Neural cell (in vitro differentiated cells): ENCODE data around the gene ANKS1B. TPM values are rescaled to one million over a fixed set of nuclear protein-coding genes. Genes with fewer than 3 reads are reported as not detected.
A peak's percentile ranks its signal among the peaks of the same experiment; 100 is the strongest.

Experiments
- H2AFZ ChIP-seq: fragments of 200-600, 300-800 bp; sonication (generic), shearing (Covaris generic); 2 replicates; pipeline ENCODE4 v1.6.0; 2014; ENCODE audit warnings: low read depth, mild to moderate bottlenecking, antibody characterized with exemption, low read length, moderate library complexity
- H3F3A ChIP-seq: fragments of 200-600 bp; shearing (Covaris generic); 2 replicates; pipeline ENCODE4 v1.6.1; 2016; ENCODE audit warnings: mild to moderate bottlenecking, moderate library complexity, mixed read lengths, antibody characterized with exemption, low read length; ENCODE audit not compliant: insufficient read depth, poor library complexity, severe bottlenecking
- H3K27ac ChIP-seq: fragments of 200-600, 300-800 bp; sonication (generic), shearing (Covaris generic); 2 replicates; pipeline ENCODE4 v1.5.1; 2014; ENCODE audit warnings: mild to moderate bottlenecking, low read length, moderate library complexity
- H3K27me3 ChIP-seq: fragments of 300-800, 200-600 bp; sonication (generic), shearing (Covaris generic); 2 replicates; pipeline ENCODE4 v1.6.0; 2014; ENCODE audit warnings: mild to moderate bottlenecking, low read depth, low read length, moderate library complexity; ENCODE audit not compliant: insufficient read depth
- H3K36me3 ChIP-seq: fragments of 300-800, 200-600 bp; sonication (generic), shearing (Covaris generic); 2 replicates; pipeline ENCODE4 v1.5.1; 2014; ENCODE audit warnings: mild to moderate bottlenecking, antibody characterized with exemption, low read length, moderate library complexity; ENCODE audit not compliant: insufficient read depth
- H3K4me2 ChIP-seq: fragments of 300-800, 200-600 bp; sonication (generic), shearing (Covaris generic); 2 replicates; pipeline ENCODE4 v1.6.0; 2014; ENCODE audit warnings: mild to moderate bottlenecking, low read length
- H3K4me3 ChIP-seq: fragments of 300-800, 200-600 bp; sonication (generic), shearing (Covaris generic); 2 replicates; pipeline ENCODE4 v1.5.1; 2014; ENCODE audit warnings: mild to moderate bottlenecking, low read length, moderate library complexity
- H3K79me2 ChIP-seq: fragments of 200-600 bp; shearing (Covaris generic); replicated peaks from 2 replicates; pipeline ENCODE4 v1.6.0; 2014; ENCODE audit warnings: mild to moderate bottlenecking, low read length, moderate library complexity; ENCODE audit not compliant: insufficient read depth
- H3K9ac ChIP-seq: fragments of 300-800, 200-600 bp; sonication (generic), shearing (Covaris generic); 2 replicates; pipeline ENCODE4 v1.6.1; 2016; ENCODE audit warnings: mild to moderate bottlenecking, low read length, mixed read lengths
- H3K9me2 ChIP-seq: fragments of 200-600 bp; shearing (Covaris generic); 2 replicates; pipeline ENCODE4 v1.6.1; 2016; ENCODE audit warnings: mild to moderate bottlenecking, low read length, mixed read lengths; ENCODE audit not compliant: insufficient read depth
- H3K9me3 ChIP-seq: fragments of 200-600, 300-800 bp; sonication (generic), shearing (Covaris generic); 2 replicates; pipeline ENCODE4 v1.6.1; 2016; ENCODE audit warnings: mild to moderate bottlenecking, mixed run types, low read length, moderate library complexity, mixed read lengths
- H4K20me1 ChIP-seq: fragments of 200-600 bp; shearing (Covaris generic); 2 replicates; pipeline ENCODE4 v1.6.1; 2016; ENCODE audit warnings: mild to moderate bottlenecking, mixed run types; ENCODE audit not compliant: insufficient read depth
- EP300 ChIP-seq: fragments of 450-650 bp; conservative IDR thresholded peaks from 2 replicates; pipeline ENCODE4 v1.6.1; 2014; ENCODE audit warnings: antibody characterized with exemption, mild to moderate bottlenecking, moderate library complexity; ENCODE audit not compliant: poor library complexity, severe bottlenecking
- EZH2 ChIP-seq: fragments of 200-600, 300-800 bp; shearing (Covaris generic), sonication (generic); IDR thresholded peaks from 2 replicates; pipeline ENCODE4 v1.6.1; 2014; ENCODE audit warnings: antibody characterized with exemption, low read length, borderline replicate concordance, mild to moderate bottlenecking; ENCODE audit not compliant: insufficient read depth, poor library complexity, severe bottlenecking
- MXI1 ChIP-seq: fragments of 450-650 bp; conservative IDR thresholded peaks from 2 replicates; pipeline ENCODE4 v1.6.1; 2014; ENCODE audit warnings: antibody characterized with exemption, mild to moderate bottlenecking; ENCODE audit not compliant: poor library complexity, severe bottlenecking
- POLR2AphosphoS5 ChIP-seq: IDR thresholded peaks from 2 replicates; pipeline ENCODE4 v1.6.1; 2012
- RAD21 ChIP-seq: fragments of 450-650 bp; conservative IDR thresholded peaks from 2 replicates; pipeline ENCODE4 v1.6.1; 2014; ENCODE audit warnings: antibody characterized with exemption, mild to moderate bottlenecking, moderate library complexity
- SMC3 ChIP-seq: fragments of 450-650 bp; conservative IDR thresholded peaks from 2 replicates; pipeline ENCODE4 v1.6.1; 2014; ENCODE audit warnings: antibody characterized with exemption, mild to moderate bottlenecking, moderate library complexity; ENCODE audit not compliant: poor library complexity
- TAF1 ChIP-seq: IDR thresholded peaks from 2 replicates; pipeline ENCODE4 v1.6.1; 2012; ENCODE audit warnings: low read depth
- polyA plus RNA-seq: library from polyadenylated mRNA; depleted of rRNA; stranded (reverse); fragments of >200 nt; gene quantifications from 2 replicates; pipeline ENCODE4 v1.2.3, GENCODE V29; 2014
- TF ChIP-seq, protein P1 (sequence below): IDR thresholded peaks from 2 replicates; pipeline ENCODE4 v1.6.1; 2012; ENCODE audit warnings: borderline replicate concordance
- TF ChIP-seq, protein P2 (sequence below): fragments of 450-650 bp; IDR thresholded peaks from 2 replicates; pipeline ENCODE4 v1.5.1; 2014; ENCODE audit warnings: antibody characterized with exemption, mild to moderate bottlenecking, moderate library complexity; ENCODE audit not compliant: poor library complexity, severe bottlenecking

ANKS1B gene
- polyA plus RNA-seq, 1 donor from 2014 or later, result 65.6 TPM

- H3K4me2 ChIP-seq, result no peak overlapping the region
- H3K4me3 ChIP-seq, result peak overlapping the region; percentile 26
- no peaks in the 10 kb centered on the region for H3K9me3 ChIP-seq
- no peaks in the 10 kb centered on the region for H3F3A ChIP-seq
- peak overlapping the region; percentile 26 for H3K27ac ChIP-seq
- TF ChIP-seq MXI1, result no peak
- TF ChIP-seq, protein P1, sequence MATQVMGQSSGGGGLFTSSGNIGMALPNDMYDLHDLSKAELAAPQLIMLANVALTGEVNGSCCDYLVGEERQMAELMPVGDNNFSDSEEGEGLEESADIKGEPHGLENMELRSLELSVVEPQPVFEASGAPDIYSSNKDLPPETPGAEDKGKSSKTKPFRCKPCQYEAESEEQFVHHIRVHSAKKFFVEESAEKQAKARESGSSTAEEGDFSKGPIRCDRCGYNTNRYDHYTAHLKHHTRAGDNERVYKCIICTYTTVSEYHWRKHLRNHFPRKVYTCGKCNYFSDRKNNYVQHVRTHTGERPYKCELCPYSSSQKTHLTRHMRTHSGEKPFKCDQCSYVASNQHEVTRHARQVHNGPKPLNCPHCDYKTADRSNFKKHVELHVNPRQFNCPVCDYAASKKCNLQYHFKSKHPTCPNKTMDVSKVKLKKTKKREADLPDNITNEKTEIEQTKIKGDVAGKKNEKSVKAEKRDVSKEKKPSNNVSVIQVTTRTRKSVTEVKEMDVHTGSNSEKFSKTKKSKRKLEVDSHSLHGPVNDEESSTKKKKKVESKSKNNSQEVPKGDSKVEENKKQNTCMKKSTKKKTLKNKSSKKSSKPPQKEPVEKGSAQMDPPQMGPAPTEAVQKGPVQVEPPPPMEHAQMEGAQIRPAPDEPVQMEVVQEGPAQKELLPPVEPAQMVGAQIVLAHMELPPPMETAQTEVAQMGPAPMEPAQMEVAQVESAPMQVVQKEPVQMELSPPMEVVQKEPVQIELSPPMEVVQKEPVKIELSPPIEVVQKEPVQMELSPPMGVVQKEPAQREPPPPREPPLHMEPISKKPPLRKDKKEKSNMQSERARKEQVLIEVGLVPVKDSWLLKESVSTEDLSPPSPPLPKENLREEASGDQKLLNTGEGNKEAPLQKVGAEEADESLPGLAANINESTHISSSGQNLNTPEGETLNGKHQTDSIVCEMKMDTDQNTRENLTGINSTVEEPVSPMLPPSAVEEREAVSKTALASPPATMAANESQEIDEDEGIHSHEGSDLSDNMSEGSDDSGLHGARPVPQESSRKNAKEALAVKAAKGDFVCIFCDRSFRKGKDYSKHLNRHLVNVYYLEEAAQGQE, result no peak
- no peak for TF ChIP-seq RAD21
- TF ChIP-seq SMC3, result no peak
- TF ChIP-seq EP300, result no peak
- TF ChIP-seq, protein P2, sequence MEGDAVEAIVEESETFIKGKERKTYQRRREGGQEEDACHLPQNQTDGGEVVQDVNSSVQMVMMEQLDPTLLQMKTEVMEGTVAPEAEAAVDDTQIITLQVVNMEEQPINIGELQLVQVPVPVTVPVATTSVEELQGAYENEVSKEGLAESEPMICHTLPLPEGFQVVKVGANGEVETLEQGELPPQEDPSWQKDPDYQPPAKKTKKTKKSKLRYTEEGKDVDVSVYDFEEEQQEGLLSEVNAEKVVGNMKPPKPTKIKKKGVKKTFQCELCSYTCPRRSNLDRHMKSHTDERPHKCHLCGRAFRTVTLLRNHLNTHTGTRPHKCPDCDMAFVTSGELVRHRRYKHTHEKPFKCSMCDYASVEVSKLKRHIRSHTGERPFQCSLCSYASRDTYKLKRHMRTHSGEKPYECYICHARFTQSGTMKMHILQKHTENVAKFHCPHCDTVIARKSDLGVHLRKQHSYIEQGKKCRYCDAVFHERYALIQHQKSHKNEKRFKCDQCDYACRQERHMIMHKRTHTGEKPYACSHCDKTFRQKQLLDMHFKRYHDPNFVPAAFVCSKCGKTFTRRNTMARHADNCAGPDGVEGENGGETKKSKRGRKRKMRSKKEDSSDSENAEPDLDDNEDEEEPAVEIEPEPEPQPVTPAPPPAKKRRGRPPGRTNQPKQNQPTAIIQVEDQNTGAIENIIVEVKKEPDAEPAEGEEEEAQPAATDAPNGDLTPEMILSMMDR, result no peak
- TF ChIP-seq TAF1, result no peak
- no peak for TF ChIP-seq EZH2
- TF ChIP-seq POLR2AphosphoS5, result no peak
- no peaks in the 10 kb centered on the region for H3K27me3 ChIP-seq
- no peak overlapping the region for H3K9ac ChIP-seq
- H3K36me3 ChIP-seq, result no peaks in the 10 kb centered on the region
- H4K20me1 ChIP-seq, result no peaks in the 10 kb centered on the region
- H2AFZ ChIP-seq, result no peak overlapping the region
- no peaks in the 10 kb centered on the region for H3K79me2 ChIP-seq
- no peaks in the 10 kb centered on the region for H3K9me2 ChIP-seq
Measured at GRCh38 chr12:99004799-99005466, 979.8 kb downstream of the ANKS1B start.

GRCh38 chr12:99002731-99003130 lies 982.0 kb downstream of the ANKS1B start:
- no peaks in the 10 kb centered on the region for H3K9me3 ChIP-seq
- no peaks in the 10 kb centered on the region for H4K20me1 ChIP-seq
- H2AFZ ChIP-seq, result no peak overlapping the region
- TF ChIP-seq, protein P2, result no peak
- TF ChIP-seq EZH2 (no peak), POLR2AphosphoS5 (no peak), SMC3 (no peak), EP300 (no peak)
- TF ChIP-seq, protein P1, result no peak
- no peak overlapping the region for H3K4me3 ChIP-seq
- no peaks in the 10 kb centered on the region for H3F3A ChIP-seq
- no peak overlapping the region for H3K9ac ChIP-seq
- no peaks in the 10 kb centered on the region for H3K79me2 ChIP-seq
- H3K9me2 ChIP-seq, result no peaks in the 10 kb centered on the region
- no peaks in the 10 kb centered on the region for H3K36me3 ChIP-seq
- no peak overlapping the region for H3K27ac ChIP-seq
- no peaks in the 10 kb centered on the region for H3K27me3 ChIP-seq
- H3K4me2 ChIP-seq, result no peak overlapping the region
